Right lobe of liver (tissue), 6 donors: Measurements from ENCODE around the gene ADIG. TPM values are rescaled to one million over a fixed set of nuclear protein-coding genes. Genes with fewer than 3 reads are reported as not detected.

Experiments used
- ATAC-seq, 4 donors: fragments of 200-7000 bp; cut with Tn5 transposase; one replicate each; pipeline ENCODE4 v1.9.1; 2020; ENCODE audit warnings: mild to moderate bottlenecking in 4 of 4, moderate library complexity in 4 of 4
- DNase-seq, 3 donors: peaks; one replicate each; pipeline ENCODE4 v3.0.0-alpha.2; 2020
- H3K27ac ChIP-seq, 3 donors: fragments of 200-600 bp; one replicate each; pipeline ENCODE4 v1.8.0; 2022
- H3K27me3 ChIP-seq, 2 donors: fragments of 200-600 bp; one replicate each; pipeline ENCODE4 v1.8.0; 2022
- H3K36me3 ChIP-seq, 4 donors: fragments of 200-600 bp; sonication (generic) in 1 of 4; one replicate each; pipeline versions ENCODE4 v1.5.1 to v1.8.0; 2017 to 2022; ENCODE audit warnings: control low read depth in 1 of 4
- H3K4me1 ChIP-seq, 4 donors: fragments of 200-600 bp; sonication (generic) in 1 of 4; one replicate each; pipeline versions ENCODE4 v1.5.1 to v1.8.0; 2017 to 2022; ENCODE audit warnings: control low read depth in 1 of 4
- H3K4me3 ChIP-seq, 3 donors: fragments of 200-600 bp; one replicate each; pipeline ENCODE4 v1.8.0; 2022
- H3K9me3 ChIP-seq, 4 donors: fragments of 200-600 bp; sonication (generic) in 1 of 4; one replicate each; pipeline versions ENCODE4 v1.5.1 to v1.8.0; 2017 to 2022; ENCODE audit warnings: control low read depth in 1 of 4
- POLR2A ChIP-seq: fragments of 450-650 bp; IDR thresholded peaks from one replicate; pipeline ENCODE4 v1.6.1; 2017; ENCODE audit warnings: antibody characterized with exemption, mild to moderate bottlenecking
- WGBS: methylation state at CpG from one replicate; pipeline ENCODE4 v1.1.6; 2018; ENCODE audit warnings: low coverage, low lambda C conversion rate; ENCODE audit not compliant: insufficient coverage; ENCODE audit errors: missing lambda C conversion rate; 5-methylcytosine and 5-hydroxymethylcytosine counted together
- intact Hi-C, 2 donors: fragments of 100-400 bp; cut with DNase I; formaldehyde crosslinking; loops; one replicate each; pipeline versions ENCODE4 v1.11.2 to v1.14.1; 2022
- total RNA-seq, 6 experiments: library from RNA; depleted of rRNA in 2 of 6; stranded (reverse); fragments of >200 nt in 2 of 6; fragmentation: NEBNext Ultra II Directional in 3 of 6; extraction: Animal tissue kit (Norgen Biotek cat#: 25700) in 3 of 6; gene quantifications; one replicate each; pipeline versions ENCODE4 v1.1.0 to v1.2.4, GENCODE V29; 2016 to 2023
- TF ChIP-seq, protein P1 (sequence below), 4 donors: fragments of 200-600 bp in 3 of 4; fragments of 450-650 bp in 1 of 4; IDR thresholded peaks; one replicate each; pipeline versions ENCODE4 v1.5.1 to v1.8.0; 2016 to 2022; ENCODE audit warnings: antibody characterized with exemption in 4 of 4, mild to moderate bottlenecking in 2 of 4
- donor health status: DM: no; HTN: yes; CAD: no.
- donor health status: DM: no; HTN: no; CAD: no.
- donor health status: DM: no; HTN: no; CAD: no.
- donor health status: DM: no; HTN: yes; CAD: no.
- donor health status: DM: no; HTN: yes; CAD: no.

The ADIG gene
- total RNA-seq, 6 experiments from 2014 or later = not detected

GRCh38 chr20:38617830-38618196 is 36.8 kb downstream of the ADIG start:
- Histone ChIP-seq H3K9me3 (no peaks in the 10 kb centered on the region), H3K36me3 (no peaks in the 10 kb centered on the region), H3K4me3 (no peak overlapping the region), H3K27me3 (no peaks in the 10 kb centered on the region), H3K27ac (no peak overlapping the region), H3K4me1 (no peaks in the 10 kb centered on the region)
- ATAC-seq (no peak), DNase-seq (no peak)
- TF ChIP-seq, protein P1, sequence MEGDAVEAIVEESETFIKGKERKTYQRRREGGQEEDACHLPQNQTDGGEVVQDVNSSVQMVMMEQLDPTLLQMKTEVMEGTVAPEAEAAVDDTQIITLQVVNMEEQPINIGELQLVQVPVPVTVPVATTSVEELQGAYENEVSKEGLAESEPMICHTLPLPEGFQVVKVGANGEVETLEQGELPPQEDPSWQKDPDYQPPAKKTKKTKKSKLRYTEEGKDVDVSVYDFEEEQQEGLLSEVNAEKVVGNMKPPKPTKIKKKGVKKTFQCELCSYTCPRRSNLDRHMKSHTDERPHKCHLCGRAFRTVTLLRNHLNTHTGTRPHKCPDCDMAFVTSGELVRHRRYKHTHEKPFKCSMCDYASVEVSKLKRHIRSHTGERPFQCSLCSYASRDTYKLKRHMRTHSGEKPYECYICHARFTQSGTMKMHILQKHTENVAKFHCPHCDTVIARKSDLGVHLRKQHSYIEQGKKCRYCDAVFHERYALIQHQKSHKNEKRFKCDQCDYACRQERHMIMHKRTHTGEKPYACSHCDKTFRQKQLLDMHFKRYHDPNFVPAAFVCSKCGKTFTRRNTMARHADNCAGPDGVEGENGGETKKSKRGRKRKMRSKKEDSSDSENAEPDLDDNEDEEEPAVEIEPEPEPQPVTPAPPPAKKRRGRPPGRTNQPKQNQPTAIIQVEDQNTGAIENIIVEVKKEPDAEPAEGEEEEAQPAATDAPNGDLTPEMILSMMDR (IDR thresholded peaks at IDR 0.05) = no peak
- no peak for TF ChIP-seq POLR2A
- WGBS = 85% methylated on average over 3 of the region's 4 CpGs
- intact Hi-C loops = no loop called here

DNA sequence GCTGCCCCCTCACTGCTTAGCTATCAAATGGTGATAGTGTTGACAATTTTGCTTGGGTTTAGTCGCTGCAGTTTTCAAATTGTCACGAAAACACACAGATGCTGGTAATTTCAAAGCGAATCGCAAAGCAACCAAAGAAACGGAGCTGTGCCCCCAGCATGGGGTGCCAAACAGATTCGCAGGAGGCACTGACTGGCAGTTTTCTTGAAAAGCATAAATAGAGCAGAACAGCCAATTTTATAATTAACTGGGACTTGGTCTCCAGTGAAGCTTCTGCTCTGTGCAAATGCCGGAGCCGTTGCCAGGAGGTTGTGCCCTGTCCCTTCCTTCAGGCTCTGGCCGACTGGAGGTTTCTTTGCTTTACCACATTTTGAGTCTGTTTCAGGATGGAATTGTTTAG is 39.4 kb downstream of the ADIG start:
- no peaks in the 10 kb centered on the region for H3K27me3 ChIP-seq
- H3K4me1 ChIP-seq = no peaks in the 10 kb centered on the region
- no peak for TF ChIP-seq POLR2A
- TF ChIP-seq, protein P1 (IDR thresholded peaks at IDR 0.05) = no peak
- H3K27ac ChIP-seq = no peak overlapping the region
- DNase-seq = no peak
- H3K9me3 ChIP-seq = no peaks in the 10 kb centered on the region
- 54% methylated on average over 9 of the region's 9 CpGs for WGBS
- no peaks in the 10 kb centered on the region for H3K36me3 ChIP-seq
- H3K4me3 ChIP-seq = no peak overlapping the region
- intact Hi-C loops = no loop called here
- no peak for ATAC-seq

DNA sequence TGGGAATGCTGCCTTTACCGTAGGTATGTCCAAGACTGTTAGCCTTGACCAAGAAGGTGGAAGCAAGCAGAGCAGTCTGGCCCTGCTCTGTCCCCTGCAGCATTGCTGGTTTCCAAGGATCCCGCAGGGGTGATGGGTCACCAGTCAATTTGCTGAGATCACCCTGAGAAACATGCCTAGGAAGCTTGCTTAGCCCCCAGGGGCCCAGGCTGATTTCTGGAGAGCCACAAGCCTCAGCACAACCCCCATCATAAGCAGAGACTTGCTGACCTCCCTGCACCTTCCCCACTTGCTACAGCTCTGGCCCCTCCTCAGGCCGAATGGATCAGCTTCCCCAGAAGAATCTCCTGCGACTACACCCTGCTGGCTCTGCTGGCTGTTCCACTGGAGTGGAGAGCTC is 42.1 kb downstream of the ADIG start:
- Histone ChIP-seq H3K4me3 (no peak overlapping the region), H3K27ac (no peak overlapping the region), H3K9me3 (no peaks in the 10 kb centered on the region), H3K27me3 (no peaks in the 10 kb centered on the region), H3K36me3 (no peaks in the 10 kb centered on the region), H3K4me1 (no peaks in the 10 kb centered on the region)
- no peak for DNase-seq
- TF ChIP-seq, protein P1 (IDR thresholded peaks at IDR 0.05) = no peak
- no peak for TF ChIP-seq POLR2A
- intact Hi-C loops = no loop called here
- ATAC-seq = no peak
- 60% methylated on average over 1 of the region's 4 CpGs for WGBS

DNA sequence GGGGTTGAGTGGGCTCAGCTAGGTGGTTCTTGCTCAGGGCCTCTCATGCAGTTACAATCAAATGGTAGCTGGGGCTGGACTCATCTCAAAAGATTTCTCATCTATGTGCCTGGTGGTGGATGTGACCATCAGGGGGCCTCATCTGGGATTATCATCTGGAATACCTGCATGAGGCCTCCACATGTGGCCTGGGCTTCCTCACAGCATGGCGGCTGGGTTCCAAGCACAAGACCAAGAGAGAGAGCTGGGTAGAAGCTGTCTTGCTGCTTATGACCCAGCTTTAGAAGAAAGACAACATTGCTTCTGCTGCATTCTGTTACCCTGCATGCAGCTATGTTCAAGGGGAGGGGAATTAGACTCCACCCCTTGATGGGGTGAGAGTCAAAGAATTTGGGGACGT is 43.1 kb downstream of the ADIG start:
- H3K36me3 ChIP-seq = no peaks in the 10 kb centered on the region
- no peaks in the 10 kb centered on the region for H3K27me3 ChIP-seq
- H3K27ac ChIP-seq = no peak overlapping the region
- WGBS = 50% methylated on average over 1 of the region's 2 CpGs
- H3K4me1 ChIP-seq = no peaks in the 10 kb centered on the region
- no peak for DNase-seq
- no peaks in the 10 kb centered on the region for H3K9me3 ChIP-seq
- intact Hi-C loops = no loop called here
- no peak for TF ChIP-seq POLR2A
- TF ChIP-seq, protein P1 (IDR thresholded peaks at IDR 0.05) = no peak
- no peak for ATAC-seq
- no peak overlapping the region for H3K4me3 ChIP-seq

GRCh38 chr20:38625896-38626295 is 44.9 kb downstream of the ADIG start:
- DNase-seq = no peak
- no peak for ATAC-seq
- no peaks in the 10 kb centered on the region for H3K36me3 ChIP-seq

More at GRCh38 chr20:38625896-38626295, 44.9 kb downstream of the ADIG start:
- Histone ChIP-seq H3K9me3 (no peaks in the 10 kb centered on the region), H3K4me1 (no peaks in the 10 kb centered on the region), H3K4me3 (no peak overlapping the region), H3K27ac (no peak overlapping the region), H3K27me3 (no peaks in the 10 kb centered on the region)
- TF ChIP-seq, protein P1 (IDR thresholded peaks at IDR 0.05) = no peak
- intact Hi-C loops = no loop called here
